AG09319 (cell line): Measurements from ENCODE around the gene WFIKKN2.

ENCODE experiments used
- DNase-seq: peaks from one replicate; pipeline ENCODE4 v3.0.0-alpha.2; 2010; ENCODE audit warnings: low read depth; ENCODE audit errors: extremely low read depth
- CTCF ChIP-seq: IDR thresholded peaks from 2 replicates; pipeline ENCODE4 v1.5.1; 2011; ENCODE audit warnings: low read depth, mild to moderate bottlenecking, inconsistent platforms, low read length, moderate library complexity

WFIKKN2 gene

DNA sequence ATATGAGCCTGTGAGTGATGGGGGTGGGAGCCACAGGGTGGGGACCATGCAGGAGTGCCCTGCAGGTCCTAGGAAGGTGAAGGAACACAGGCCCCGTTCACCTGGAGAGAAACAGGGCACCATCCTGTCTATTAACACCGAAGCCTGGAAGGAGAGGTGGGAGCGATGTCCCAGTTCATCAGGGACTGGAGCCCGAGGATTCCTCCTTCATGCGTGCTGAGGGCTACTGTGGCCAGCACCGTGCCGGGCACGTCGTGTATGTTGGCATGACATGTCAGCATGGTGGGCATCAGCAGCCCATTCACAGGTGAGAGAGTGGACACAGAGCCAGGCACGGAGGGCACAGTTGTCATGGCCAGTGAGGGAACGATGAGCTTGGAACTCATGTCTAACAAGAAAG lies 1.4 kb downstream of the WFIKKN2 start:
- no peak for TF ChIP-seq CTCF
- DNase-seq, result no peak

DNA sequence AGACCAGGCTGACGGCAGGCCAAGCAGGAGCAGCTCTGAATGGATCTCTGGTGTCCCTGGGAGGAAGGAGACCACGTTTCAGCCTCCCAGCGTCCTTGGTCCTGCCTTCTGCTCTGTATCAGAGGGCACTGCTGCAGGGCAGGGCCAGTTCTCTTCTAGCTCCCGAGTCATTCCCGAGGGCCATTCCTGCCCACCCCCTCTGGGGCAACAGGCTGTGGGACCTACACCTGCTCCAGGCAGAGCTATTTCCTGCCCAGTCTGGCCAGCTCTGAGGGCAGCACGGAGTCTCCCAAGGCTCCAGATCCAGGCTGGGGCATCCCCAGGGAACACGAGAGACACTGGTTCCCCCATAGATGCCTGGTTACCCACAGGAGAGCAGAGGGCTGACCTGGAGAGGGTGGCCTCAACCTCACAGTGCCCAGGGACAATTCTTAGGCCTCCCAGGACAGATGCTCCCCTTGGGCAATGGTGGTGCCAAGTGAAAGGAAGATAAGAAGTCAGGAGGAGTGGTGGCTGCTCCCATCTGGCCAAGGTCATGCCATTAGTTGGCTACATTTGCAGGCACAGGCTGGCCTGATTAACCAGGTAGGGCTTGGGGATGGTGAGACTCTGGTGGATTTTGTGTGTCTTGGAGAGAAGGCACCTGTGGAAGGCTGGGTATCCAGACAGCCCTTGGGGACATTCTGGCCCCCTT lies 2.0 kb downstream of the WFIKKN2 start:
- no peak for DNase-seq
- TF ChIP-seq CTCF, result no peak

- no peak for DNase-seq
- no peak for TF ChIP-seq CTCF
Observed at GRCh38 chr17:50837980-50838954, 2.9 kb downstream of the WFIKKN2 start.

DNA sequence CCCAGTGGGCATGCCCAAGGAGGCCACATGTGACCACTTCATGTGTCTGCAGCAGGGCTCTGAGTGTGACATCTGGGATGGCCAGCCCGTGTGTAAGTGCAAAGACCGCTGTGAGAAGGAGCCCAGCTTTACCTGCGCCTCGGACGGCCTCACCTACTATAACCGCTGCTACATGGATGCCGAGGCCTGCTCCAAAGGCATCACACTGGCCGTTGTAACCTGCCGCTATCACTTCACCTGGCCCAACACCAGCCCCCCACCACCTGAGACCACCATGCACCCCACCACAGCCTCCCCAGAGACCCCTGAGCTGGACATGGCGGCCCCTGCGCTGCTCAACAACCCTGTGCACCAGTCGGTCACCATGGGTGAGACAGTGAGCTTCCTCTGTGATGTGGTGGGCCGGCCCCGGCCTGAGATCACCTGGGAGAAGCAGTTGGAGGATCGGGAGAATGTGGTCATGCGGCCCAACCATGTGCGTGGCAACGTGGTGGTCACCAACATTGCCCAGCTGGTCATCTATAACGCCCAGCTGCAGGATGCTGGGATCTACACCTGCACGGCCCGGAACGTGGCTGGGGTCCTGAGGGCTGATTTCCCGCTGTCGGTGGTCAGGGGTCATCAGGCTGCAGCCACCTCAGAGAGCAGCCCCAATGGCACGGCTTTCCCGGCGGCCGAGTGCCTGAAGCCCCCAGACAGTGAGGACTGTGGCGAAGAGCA lies 4.4 kb downstream of the WFIKKN2 start:
- no peak for DNase-seq
- TF ChIP-seq CTCF, result no peak

GRCh38 chr17:50840311-50840851 lies 5.0 kb downstream of the WFIKKN2 start:
- TF ChIP-seq CTCF, result no peak
- no peak for DNase-seq

DNA sequence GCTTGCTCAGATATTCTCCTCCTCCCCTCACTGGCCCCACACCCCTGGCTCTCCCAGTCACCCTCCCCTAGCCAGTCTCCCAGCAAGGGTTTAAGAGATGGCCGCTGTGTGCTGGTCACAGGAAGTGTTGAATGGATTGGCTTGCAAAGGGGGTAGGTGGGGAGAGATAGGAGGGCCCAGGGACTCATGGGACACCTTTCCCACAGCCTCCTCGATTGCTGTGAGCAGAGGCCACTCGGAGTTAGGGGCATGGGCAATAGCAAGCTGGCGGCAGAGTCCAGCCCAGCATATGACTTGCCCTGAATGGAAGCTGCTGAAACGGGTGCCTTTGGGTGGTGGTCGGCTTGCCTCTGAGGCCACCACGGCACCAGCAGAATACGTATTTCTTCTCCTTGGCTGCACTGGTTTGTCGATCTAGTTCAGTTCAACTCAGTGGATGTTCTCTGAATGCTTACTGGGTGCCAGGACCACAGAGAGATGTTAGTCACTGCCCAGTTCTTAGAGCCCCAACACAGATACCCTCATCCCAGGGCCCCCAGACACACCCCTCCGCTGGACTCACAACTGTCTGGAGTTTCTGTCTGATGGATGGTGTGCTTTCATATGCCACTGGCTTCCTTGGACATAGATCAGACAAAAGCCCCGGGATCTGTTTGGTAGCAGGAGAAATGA lies 6.0 kb downstream of the WFIKKN2 start:
- TF ChIP-seq CTCF, result no peak
- no peak for DNase-seq
